ENCODE data around the gene CHSY3.

Gene CHSY3

DNA sequence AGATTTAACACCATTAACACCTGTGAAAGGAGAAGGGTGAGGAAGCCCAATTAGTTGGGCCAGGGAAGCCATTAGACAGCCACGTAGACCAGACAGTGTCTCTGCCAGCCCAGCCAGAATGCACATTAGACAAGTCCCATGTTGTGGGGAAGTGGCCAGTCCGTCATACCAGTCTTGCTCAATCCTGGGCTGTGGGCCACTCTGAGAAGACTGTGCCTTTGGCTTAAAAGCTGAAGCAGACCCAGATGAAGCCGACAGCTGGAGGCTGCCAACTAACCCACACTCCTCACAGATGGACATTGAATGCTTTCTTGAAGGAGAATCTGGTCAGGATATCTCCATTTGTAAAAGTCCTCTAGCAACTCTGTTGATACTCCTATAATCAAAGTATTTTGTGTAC is 128.5 kb downstream of the CHSY3 start:
- no peak for DNase-seq

GRCh38 chr5:130034566-130035210 is 130.4 kb downstream of the CHSY3 start:
- DNase-seq: no peak

DNA sequence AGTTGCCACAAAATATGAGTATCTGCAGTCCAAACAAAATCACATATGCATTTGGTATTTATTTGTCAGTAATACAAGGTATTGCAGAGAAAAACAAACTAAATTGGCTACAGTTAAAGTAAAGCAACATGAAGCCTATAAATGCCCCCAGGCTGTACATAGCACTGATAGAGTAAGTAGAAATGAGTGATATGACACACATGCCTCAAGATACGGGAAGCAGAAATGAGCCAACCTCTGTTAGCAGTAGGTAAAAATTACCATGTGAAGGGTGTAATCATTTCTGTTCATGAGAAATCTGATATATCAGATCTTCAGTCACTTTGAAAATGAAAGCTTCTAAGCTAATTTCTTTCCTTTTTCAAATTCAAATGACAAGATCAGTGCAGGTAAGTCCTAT is 131.1 kb downstream of the CHSY3 start:
- no peak for DNase-seq

GRCh38 chr5:130037905-130038304 is 133.6 kb downstream of the CHSY3 start:
- no peak for DNase-seq

DNA sequence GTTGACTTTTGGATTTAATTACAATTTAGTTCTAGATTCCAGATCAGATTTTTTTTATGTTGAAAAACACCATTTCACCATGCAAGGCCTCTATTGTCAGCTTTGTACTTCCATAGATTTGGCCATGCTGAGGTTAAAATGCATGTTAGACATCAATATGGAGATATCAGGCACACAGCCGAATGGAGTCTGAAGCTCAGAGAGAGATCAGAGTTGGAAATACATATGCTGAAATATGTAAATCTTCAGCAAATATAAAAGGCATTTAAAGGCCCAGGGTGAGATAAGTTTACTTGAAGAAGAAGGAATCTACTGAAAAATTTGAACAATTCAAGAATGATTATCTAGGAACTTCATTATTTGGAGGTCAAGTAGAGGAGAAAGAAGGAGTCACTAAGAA is 139.6 kb downstream of the CHSY3 start:
- no peak for DNase-seq

- DNase-seq: no peak
These were observed 141.1 kb downstream of the CHSY3 start for GRCh38 chr5:130045334-130045733.

DNA sequence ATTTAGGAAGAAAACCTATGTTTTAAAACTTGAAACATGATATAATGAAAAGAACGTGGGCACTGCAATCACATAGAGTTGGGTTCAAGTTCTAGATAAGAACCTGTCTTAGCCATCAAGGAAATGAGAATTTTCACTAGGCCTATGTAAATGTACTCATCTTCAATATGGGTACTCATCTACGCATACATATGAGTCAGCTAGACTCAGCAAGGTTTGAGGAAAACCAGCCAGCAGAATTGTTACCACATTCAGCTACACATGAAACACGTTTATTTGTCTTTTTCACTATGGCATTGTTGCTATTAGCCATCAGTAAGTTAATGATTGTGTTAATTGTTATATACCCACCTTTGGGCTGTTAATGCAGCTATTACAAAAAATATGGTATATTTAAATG is 146.3 kb downstream of the CHSY3 start:
- DNase-seq: no peak

DNA sequence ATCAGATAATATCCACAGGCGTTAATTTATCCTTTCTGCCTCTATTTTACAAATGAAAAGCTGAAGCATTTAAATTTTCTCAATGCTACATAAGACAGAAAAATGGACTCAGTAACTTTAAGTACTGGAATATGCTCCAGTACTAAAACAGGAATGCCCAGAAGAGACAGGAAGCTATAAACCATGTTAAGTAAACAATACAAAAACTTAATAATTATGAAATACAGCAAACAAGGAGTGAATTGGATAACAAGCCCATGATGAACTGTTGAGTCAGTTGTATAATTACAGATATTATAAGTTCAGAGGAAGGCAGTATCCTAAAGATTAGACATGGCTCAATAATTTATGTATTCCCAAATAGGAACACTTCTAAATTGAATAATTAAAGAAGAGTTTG is 148.5 kb downstream of the CHSY3 start:
- no peak for DNase-seq

GRCh38 chr5:130055572-130055971 is 151.3 kb downstream of the CHSY3 start:
- no peak for DNase-seq

- no peak for DNase-seq
These were observed 157.5 kb downstream of the CHSY3 start for GRCh38 chr5:130061746-130062145.

GRCh38 chr5:130063603-130064002 is 159.3 kb downstream of the CHSY3 start:
- DNase-seq: no peak

DNA sequence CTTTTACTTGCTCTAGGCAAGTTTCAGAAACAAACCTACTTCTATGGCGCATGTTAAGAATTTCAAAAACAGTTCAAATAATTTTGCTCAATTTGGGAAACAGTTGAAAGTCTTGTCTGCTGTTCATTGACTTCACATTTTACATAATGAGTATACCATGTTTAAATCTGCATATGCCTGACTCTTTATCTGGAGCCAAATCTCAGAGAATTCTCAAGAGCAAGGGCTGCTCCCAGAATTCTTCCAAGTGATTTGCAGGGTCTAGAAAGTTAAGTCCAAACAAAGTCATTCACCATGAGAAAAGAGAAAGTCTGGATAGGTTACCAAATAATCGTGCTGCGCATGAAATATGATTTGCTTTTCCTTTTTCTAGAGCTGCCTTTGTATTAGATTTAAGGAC is 160.2 kb downstream of the CHSY3 start:
- no peak for DNase-seq

DNA sequence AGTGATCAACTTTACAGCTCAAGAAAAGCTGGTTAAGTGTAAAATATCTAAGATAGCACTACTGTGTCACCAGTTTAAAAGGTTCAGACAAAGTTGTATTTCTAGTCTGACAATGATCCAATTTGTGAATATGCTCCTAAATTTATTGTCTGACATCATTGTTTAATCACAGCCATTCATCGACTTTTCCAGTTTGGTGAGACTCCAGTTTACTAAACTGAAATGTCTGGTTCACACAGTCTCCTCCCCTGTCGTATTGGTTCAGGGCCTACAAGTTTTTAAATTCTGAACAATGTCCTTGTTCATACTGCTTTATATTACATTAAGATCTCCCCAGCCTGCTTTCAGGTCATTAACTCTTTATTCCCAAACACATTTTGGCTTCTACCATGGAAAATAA is 161.4 kb downstream of the CHSY3 start:
- DNase-seq: no peak

- no peak for DNase-seq
These were observed 162.4 kb downstream of the CHSY3 start for GRCh38 chr5:130066644-130067043.

DNA sequence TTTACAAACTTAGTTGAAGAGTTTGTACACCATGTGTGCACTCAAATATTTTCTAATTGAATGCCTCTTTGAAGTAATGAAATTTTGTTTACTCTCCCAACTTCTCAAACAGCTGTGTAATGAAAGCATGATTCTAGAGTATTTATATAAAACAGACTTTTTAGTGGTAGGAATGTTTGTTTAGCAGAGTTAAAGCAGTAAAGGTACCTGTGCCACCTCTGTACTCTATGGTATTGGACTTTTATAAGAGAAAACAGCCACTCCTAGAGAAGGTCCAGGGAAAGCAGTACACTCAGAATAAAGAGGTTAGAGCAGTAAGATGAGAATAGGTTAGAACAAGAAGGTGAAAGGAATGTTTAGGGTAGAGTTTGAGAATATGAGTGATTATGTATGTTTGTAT is 163.1 kb downstream of the CHSY3 start:
- no peak for DNase-seq

DNA sequence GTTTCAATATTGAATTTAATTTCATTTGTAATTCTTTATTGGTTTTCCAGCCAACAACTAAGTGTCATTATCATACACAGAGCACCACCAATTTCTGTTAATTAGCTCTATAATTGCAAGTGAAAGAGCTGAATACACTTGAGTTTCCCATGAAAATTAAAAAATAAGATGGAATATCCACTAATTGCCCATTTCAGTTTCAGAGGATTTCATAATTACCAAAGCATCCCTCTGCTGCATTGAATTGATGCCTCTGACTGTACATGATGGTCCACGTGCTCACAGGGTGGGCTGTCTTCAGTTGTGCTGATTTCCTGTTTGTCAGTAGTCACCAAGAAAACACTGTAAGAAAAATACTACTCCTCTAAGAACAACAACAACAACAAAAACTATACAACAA is 163.8 kb downstream of the CHSY3 start:
- DNase-seq: no peak

GRCh38 chr5:130068988-130069387 is 164.7 kb downstream of the CHSY3 start:
- no peak for DNase-seq

DNA sequence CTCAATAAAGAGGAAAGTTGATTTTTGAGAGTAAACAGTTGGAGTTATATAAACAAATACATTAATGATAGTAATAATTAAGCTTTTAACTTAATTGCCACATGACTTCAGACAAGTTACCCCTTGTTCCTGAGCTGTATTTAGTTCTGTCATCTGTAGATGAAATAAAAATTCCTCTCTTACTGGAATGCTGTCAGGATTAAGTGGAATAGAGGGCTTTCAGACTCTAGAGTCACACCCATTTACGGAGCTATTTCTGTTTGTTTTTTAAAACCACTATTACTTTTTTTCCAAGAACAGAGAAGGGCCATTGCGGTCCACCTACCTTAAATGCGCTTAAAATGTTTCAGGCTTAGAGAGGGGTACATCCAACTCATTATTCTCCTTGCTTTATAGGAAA is 170.6 kb downstream of the CHSY3 start:
- DNase-seq: no peak

GRCh38 chr5:130077007-130077406 is 172.7 kb downstream of the CHSY3 start:
- no peak for DNase-seq

DNA sequence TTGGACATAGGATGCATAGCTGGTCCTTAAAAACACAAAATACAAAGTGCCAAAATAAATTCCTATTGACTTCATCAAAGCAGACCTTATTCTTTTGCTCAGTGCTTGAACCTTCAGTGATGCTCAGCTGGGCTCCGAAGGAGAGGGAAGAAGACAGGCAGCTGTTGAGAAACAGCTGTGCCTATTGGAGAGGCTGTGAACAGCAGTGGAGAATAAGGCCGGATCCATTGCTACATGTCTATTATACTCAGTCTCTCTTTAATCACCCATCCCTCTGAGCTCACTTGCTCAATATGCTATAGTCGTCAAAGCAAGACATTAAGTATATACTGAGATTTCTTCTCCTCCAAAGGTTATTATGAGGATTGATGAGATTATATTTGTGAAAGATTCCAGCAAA is 174.4 kb downstream of the CHSY3 start:
- no peak for DNase-seq

DNA sequence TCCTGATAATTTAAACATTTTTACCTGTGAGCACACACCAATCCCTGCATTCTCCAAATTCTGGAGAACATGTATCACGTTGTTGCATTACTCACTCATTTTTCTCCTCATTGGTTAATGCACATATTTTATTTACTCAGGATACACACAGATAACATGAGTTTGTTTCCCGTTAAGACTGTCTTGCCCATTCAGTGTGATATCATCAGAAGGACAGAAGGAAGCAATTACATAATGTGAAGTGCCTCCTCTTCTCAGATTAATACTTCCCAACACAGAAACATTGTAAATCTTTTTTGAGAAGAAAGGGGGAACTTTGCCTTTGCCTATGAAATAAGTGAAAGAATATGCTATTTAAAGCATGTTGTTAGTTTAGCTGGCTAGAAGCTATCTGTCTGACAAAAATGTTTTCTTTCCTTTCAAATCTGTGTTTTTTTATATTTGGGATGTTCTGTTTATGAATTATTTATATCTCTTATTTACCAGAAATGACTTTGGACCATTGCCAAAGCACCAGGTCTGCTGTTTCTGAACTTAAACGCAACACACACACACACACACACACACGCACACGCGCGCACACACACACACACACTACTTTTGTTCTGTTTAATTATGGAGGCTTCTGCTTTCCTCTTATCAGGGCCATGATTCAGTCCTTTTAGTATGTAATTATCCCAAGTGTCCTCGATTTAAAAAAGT is 186.5 kb downstream of the CHSY3 start:
- no peak for DNase-seq

- no peak for DNase-seq
These were observed 188.7 kb downstream of the CHSY3 start for GRCh38 chr5:130092991-130093390.

GRCh38 chr5:130096483-130096882 is 192.2 kb downstream of the CHSY3 start:
- no peak for DNase-seq

GRCh38 chr5:130099008-130099407 is 194.7 kb downstream of the CHSY3 start:
- DNase-seq: no peak

GRCh38 chr5:130102375-130102774 is 198.1 kb downstream of the CHSY3 start:
- DNase-seq: no peak

All from T-helper 1 cell (primary cell).